ENCODE data around the gene HBD. TPM values are rescaled to one million over a fixed set of nuclear protein-coding genes. Genes with fewer than 3 reads are reported as not detected.
"Not testable (repeated sequence)": the region's sequence is repeated elsewhere in the genome, so short reads cannot be mapped to it uniquely, and the experiment has no call there.

HBD gene
- total RNA-seq, 6 experiments from 2014 or later: not detected

DNA sequence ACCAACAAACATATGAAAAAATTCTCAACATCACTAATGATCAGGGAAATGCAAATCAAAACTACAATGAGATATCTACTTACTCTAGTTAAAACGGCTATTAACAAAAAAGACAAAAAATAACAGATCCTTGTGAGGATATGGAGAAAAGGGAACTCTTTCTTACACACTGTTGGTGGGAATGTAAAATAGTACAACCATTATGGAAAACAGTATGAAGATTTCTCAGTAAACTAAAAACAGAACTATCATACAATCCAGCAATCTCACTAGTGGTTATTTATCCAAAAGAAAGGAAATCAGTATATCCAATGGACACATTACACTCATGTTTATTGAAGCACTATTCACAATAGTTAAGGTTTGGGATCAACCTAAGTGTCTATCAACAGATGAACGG, 31.5 kb upstream of the HBD start:
- Mint-ChIP-seq H3K9me3 (no peaks in the 10 kb centered on the region), H3K4me3 (no peak overlapping the region), H3K4me1 (ENCODE audit: low read depth) (no peaks in the 10 kb centered on the region), H3K36me3 (ENCODE audit: low read depth) (no peaks in the 10 kb centered on the region), H3K27ac (no peak overlapping the region), H3K27me3 (ENCODE audit: insufficient read depth) (no peaks in the 10 kb centered on the region; the same call in 1 of the 2 replicates)
- TF ChIP-seq, protein P1, sequence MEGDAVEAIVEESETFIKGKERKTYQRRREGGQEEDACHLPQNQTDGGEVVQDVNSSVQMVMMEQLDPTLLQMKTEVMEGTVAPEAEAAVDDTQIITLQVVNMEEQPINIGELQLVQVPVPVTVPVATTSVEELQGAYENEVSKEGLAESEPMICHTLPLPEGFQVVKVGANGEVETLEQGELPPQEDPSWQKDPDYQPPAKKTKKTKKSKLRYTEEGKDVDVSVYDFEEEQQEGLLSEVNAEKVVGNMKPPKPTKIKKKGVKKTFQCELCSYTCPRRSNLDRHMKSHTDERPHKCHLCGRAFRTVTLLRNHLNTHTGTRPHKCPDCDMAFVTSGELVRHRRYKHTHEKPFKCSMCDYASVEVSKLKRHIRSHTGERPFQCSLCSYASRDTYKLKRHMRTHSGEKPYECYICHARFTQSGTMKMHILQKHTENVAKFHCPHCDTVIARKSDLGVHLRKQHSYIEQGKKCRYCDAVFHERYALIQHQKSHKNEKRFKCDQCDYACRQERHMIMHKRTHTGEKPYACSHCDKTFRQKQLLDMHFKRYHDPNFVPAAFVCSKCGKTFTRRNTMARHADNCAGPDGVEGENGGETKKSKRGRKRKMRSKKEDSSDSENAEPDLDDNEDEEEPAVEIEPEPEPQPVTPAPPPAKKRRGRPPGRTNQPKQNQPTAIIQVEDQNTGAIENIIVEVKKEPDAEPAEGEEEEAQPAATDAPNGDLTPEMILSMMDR (IDR thresholded peaks at IDR 0.05): no peak
- no peak for DNase-seq

GRCh38 chr11:5258543-5259262, 24.4 kb upstream of the HBD start:
- DNase-seq: no peak
- TF ChIP-seq, protein P1 (IDR thresholded peaks at IDR 0.05): no peak
- Mint-ChIP-seq H3K27me3 (ENCODE audit: insufficient read depth) (no peaks in the 10 kb centered on the region; the same call in 1 of the 2 replicates), H3K36me3 (ENCODE audit: low read depth) (peaks cover 9% of the 10 kb centered on the region; the same call in 1 of the 2 replicates), H3K9me3 (no peaks in the 10 kb centered on the region), H3K4me1 (ENCODE audit: low read depth) (no peaks in the 10 kb centered on the region), H3K27ac (no peak overlapping the region), H3K4me3 (no peak overlapping the region)

- Mint-ChIP-seq H3K27me3 (ENCODE audit: insufficient read depth) (peaks cover under 1% of the 10 kb centered on the region), H3K4me1 (ENCODE audit: low read depth) (peaks cover 7% of the 10 kb centered on the region; the same call in 1 of the 2 replicates), H3K4me3 (no peak overlapping the region), H3K36me3 (ENCODE audit: low read depth) (peaks cover 9% of the 10 kb centered on the region; the same call in 1 of the 2 replicates), H3K9me3 (no peaks in the 10 kb centered on the region), H3K27ac (no peak overlapping the region)
- no peak for DNase-seq
- TF ChIP-seq, protein P1 (IDR thresholded peaks at IDR 0.05): no peak
Observed at GRCh38 chr11:5257296-5257695, 23.0 kb upstream of the HBD start.

- not testable (repeated sequence) for H3K36me3 Mint-ChIP-seq (ENCODE audit: low read depth); H3K27me3 Mint-ChIP-seq (ENCODE audit: insufficient read depth); H3K4me3 Mint-ChIP-seq; H3K27ac Mint-ChIP-seq; DNase-seq; H3K9me3 Mint-ChIP-seq
- H3K4me1 Mint-ChIP-seq (ENCODE audit: low read depth): peaks cover 11% of the 10 kb centered on the region; the same call in 1 of the 2 replicates
Observed at GRCh38 chr11:5254646-5255413, 20.5 kb upstream of the HBD start, which contains the start of gene HBG2. TSS of gene HBG2 (minus strand) at chr11:5254781. CDS start at chr11:5254728, 53 bp downstream.

- H3K36me3 Mint-ChIP-seq (ENCODE audit: low read depth); H3K4me3 Mint-ChIP-seq; H3K27me3 Mint-ChIP-seq (ENCODE audit: insufficient read depth); H3K27ac Mint-ChIP-seq; H3K9me3 Mint-ChIP-seq; DNase-seq: not testable (repeated sequence)
- H3K4me1 Mint-ChIP-seq (ENCODE audit: low read depth): peaks cover 11% of the 10 kb centered on the region; the same call in 1 of the 2 replicates
Observed at GRCh38 chr11:5254023-5254422, 19.7 kb upstream of the HBD start.

DNA sequence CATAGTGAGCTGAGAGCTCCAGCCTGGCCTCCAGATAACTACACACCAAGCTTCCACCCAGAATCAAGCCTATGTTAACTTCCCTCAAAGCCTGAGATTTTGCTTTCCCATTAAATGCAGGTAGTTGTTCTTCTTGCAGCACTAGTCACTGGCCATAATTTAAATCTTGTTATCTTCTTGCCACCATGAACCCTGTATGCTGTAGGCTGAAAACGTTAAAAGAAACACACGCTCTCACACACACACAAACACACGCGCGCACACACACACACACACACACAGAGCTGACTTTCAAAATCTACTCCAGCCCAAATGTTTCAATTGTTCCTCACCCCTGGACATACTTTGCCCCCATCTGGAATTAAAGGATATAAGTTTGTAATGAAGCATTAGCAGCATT, 19.2 kb upstream of the HBD start:
- H3K27me3 Mint-ChIP-seq (ENCODE audit: insufficient read depth); H3K4me3 Mint-ChIP-seq; H3K27ac Mint-ChIP-seq; DNase-seq; H3K36me3 Mint-ChIP-seq (ENCODE audit: low read depth); H3K9me3 Mint-ChIP-seq: not testable (repeated sequence)
- peaks cover 11% of the 10 kb centered on the region; the same call in 1 of the 2 replicates for H3K4me1 Mint-ChIP-seq (ENCODE audit: low read depth)

GRCh38 chr11:5252919-5253265, 18.6 kb upstream of the HBD start:
- H3K9me3 Mint-ChIP-seq: no peaks in the 10 kb centered on the region
- TF ChIP-seq, protein P1 (IDR thresholded peaks at IDR 0.05): no peak
- DNase-seq: no peak
- H3K4me3 Mint-ChIP-seq: no peak overlapping the region
- H3K4me1 Mint-ChIP-seq (ENCODE audit: low read depth): peaks cover 12% of the 10 kb centered on the region
- no peak overlapping the region for H3K27ac Mint-ChIP-seq
- peaks cover 2% of the 10 kb centered on the region for H3K27me3 Mint-ChIP-seq (ENCODE audit: insufficient read depth)
- H3K36me3 Mint-ChIP-seq (ENCODE audit: low read depth): no peaks in the 10 kb centered on the region

Data from HFFc6 (cell line).